Pons (tissue), 1 donor: ENCODE results near the gene BUB1.
"Not testable (repeated sequence)": the region's sequence is repeated elsewhere in the genome, so short reads cannot be mapped to it uniquely, and the experiment has no call there.

Source experiments
- DNase-seq: peaks from one replicate; pipeline ENCODE4 v3.0.0-alpha.2; 2016; ENCODE audit warnings: low spot score

The BUB1 gene

GRCh38 chr2:110690083-110690965, 12.5 kb upstream of the BUB1 start:
- no peak for DNase-seq

- DNase-seq: no peak
Measured at GRCh38 chr2:110688594-110689091, 10.8 kb upstream of the BUB1 start.

GRCh38 chr2:110687775-110688484, 10.1 kb upstream of the BUB1 start:
- DNase-seq: not testable (repeated sequence)

GRCh38 chr2:110682872-110683271, 5.0 kb upstream of the BUB1 start:
- no peak for DNase-seq

GRCh38 chr2:110682267-110682666, 4.4 kb upstream of the BUB1 start:
- DNase-seq: no peak

- no peak for DNase-seq
Measured at GRCh38 chr2:110680709-110681108, 2.8 kb upstream of the BUB1 start.

- DNase-seq: no peak
Measured at GRCh38 chr2:110679865-110680264, 2.0 kb upstream of the BUB1 start.

- DNase-seq: no peak
Measured at GRCh38 chr2:110679337-110679707, 1.5 kb upstream of the BUB1 start.

- peak; percentile 19 for DNase-seq
Measured at GRCh38 chr2:110678457-110679336, 834 bp upstream of the BUB1 start.

GRCh38 chr2:110677080-110677479, 783 bp downstream of the BUB1 start:
- DNase-seq: no peak

GRCh38 chr2:110675679-110676078, 2.2 kb downstream of the BUB1 start:
- DNase-seq: no peak

GRCh38 chr2:110674620-110675555, 3.0 kb downstream of the BUB1 start:
- peak; percentile 18 for DNase-seq

- DNase-seq: no peak
Measured at GRCh38 chr2:110673201-110673600, 4.7 kb downstream of the BUB1 start.

- DNase-seq: no peak
Measured at GRCh38 chr2:110670826-110671225, 7.0 kb downstream of the BUB1 start.

GRCh38 chr2:110669079-110669478, 8.8 kb downstream of the BUB1 start:
- no peak for DNase-seq

GRCh38 chr2:110667071-110667470, 10.8 kb downstream of the BUB1 start:
- DNase-seq: no peak

GRCh38 chr2:110664135-110664534, 13.7 kb downstream of the BUB1 start:
- DNase-seq: no peak

GRCh38 chr2:110662560-110662959, 15.3 kb downstream of the BUB1 start:
- DNase-seq: no peak

- no peak for DNase-seq
Measured at GRCh38 chr2:110660558-110660957, 17.3 kb downstream of the BUB1 start.

- no peak for DNase-seq
Measured at GRCh38 chr2:110659248-110659647, 18.6 kb downstream of the BUB1 start.

GRCh38 chr2:110657724-110658305, 20.0 kb downstream of the BUB1 start:
- no peak for DNase-seq
